ENCODE measurements around the gene ZFP3.
"Not testable (repeated sequence)": the region's sequence is repeated elsewhere in the genome, so short reads cannot be mapped to it uniquely, and the experiment has no call there.

The ZFP3 gene
- total RNA-seq: 5.8 to 10.8 (median 6.9) reads per million in 3 donors

- Histone ChIP-seq H3K27me3 (replicated peaks; ENCODE audit: control insufficient read depth, insufficient read depth, low read length, poor library complexity, severe bottlenecking) (no peaks in the 10 kb centered on the region), H3K27ac (ENCODE audit: insufficient read depth, low read length, poor library complexity, severe bottlenecking) (peak within 1 kb of the TSS; percentile 59), H3K36me3 (ENCODE audit: control insufficient read depth, insufficient read depth, low read length) (no peaks in the 10 kb centered on the region), H3K9me3 (ENCODE audit: control insufficient read depth, low read length) (no peaks in the 10 kb centered on the region), H3K4me1 (ENCODE audit: control insufficient read depth, insufficient read depth, low read length, poor library complexity, severe bottlenecking) (peaks cover 10% of the 10 kb centered on the region), H3K4me3 (ENCODE audit: insufficient read depth, low read depth, low read length, poor library complexity, severe bottlenecking) (peak within 1 kb of the TSS; percentile 65)
- DNase-seq: peak; percentile 45 to 55 (median 53)
Measured at GRCh38 chr17:5078106-5079028, at the start of gene ZFP3. ZFP3 (plus strand) TSS chr17:5078467; CDS start chr17:5091505, 13,038 bp downstream.

GRCh38 chr17:5030168-5030567 lies 48.1 kb upstream of the ZFP3 start:
- H3K27me3 ChIP-seq (replicated peaks; ENCODE audit: control insufficient read depth, insufficient read depth, low read length, poor library complexity, severe bottlenecking); H3K36me3 ChIP-seq (ENCODE audit: control insufficient read depth, insufficient read depth, low read length); H3K27ac ChIP-seq (ENCODE audit: insufficient read depth, low read length, poor library complexity, severe bottlenecking); DNase-seq; H3K9me3 ChIP-seq (ENCODE audit: control insufficient read depth, low read length); H3K4me3 ChIP-seq (ENCODE audit: insufficient read depth, low read depth, low read length, poor library complexity, severe bottlenecking); H3K4me1 ChIP-seq (ENCODE audit: control insufficient read depth, insufficient read depth, low read length, poor library complexity, severe bottlenecking): not testable (repeated sequence)

- Histone ChIP-seq H3K4me3 (ENCODE audit: insufficient read depth, low read depth, low read length, poor library complexity, severe bottlenecking) (peak overlapping the region; percentile 47), H3K4me1 (ENCODE audit: control insufficient read depth, insufficient read depth, low read length, poor library complexity, severe bottlenecking) (peaks cover 10% of the 10 kb centered on the region), H3K36me3 (ENCODE audit: control insufficient read depth, insufficient read depth, low read length) (no peaks in the 10 kb centered on the region), H3K9me3 (ENCODE audit: control insufficient read depth, low read length) (no peaks in the 10 kb centered on the region), H3K27me3 (replicated peaks; ENCODE audit: control insufficient read depth, insufficient read depth, low read length, poor library complexity, severe bottlenecking) (no peaks in the 10 kb centered on the region), H3K27ac (ENCODE audit: insufficient read depth, low read length, poor library complexity, severe bottlenecking) (peak overlapping the region; percentile 64)
- peak; percentile 62 to 72 (median 69) for DNase-seq
Measured at GRCh38 chr17:5031365-5032082, 46.7 kb upstream of the ZFP3 start.

- peaks cover 10% of the 10 kb centered on the region for H3K4me1 ChIP-seq (ENCODE audit: control insufficient read depth, insufficient read depth, low read length, poor library complexity, severe bottlenecking)
- H3K9me3 ChIP-seq (ENCODE audit: control insufficient read depth, low read length): no peaks in the 10 kb centered on the region
- no peaks in the 10 kb centered on the region for H3K27me3 ChIP-seq (replicated peaks; ENCODE audit: control insufficient read depth, insufficient read depth, low read length, poor library complexity, severe bottlenecking)
- no peak for DNase-seq
- H3K4me3 ChIP-seq (ENCODE audit: insufficient read depth, low read depth, low read length, poor library complexity, severe bottlenecking): no peak overlapping the region
- H3K27ac ChIP-seq (ENCODE audit: insufficient read depth, low read length, poor library complexity, severe bottlenecking): no peak overlapping the region
- no peaks in the 10 kb centered on the region for H3K36me3 ChIP-seq (ENCODE audit: control insufficient read depth, insufficient read depth, low read length)
Measured at GRCh38 chr17:5032865-5033264, 45.4 kb upstream of the ZFP3 start.

DNA sequence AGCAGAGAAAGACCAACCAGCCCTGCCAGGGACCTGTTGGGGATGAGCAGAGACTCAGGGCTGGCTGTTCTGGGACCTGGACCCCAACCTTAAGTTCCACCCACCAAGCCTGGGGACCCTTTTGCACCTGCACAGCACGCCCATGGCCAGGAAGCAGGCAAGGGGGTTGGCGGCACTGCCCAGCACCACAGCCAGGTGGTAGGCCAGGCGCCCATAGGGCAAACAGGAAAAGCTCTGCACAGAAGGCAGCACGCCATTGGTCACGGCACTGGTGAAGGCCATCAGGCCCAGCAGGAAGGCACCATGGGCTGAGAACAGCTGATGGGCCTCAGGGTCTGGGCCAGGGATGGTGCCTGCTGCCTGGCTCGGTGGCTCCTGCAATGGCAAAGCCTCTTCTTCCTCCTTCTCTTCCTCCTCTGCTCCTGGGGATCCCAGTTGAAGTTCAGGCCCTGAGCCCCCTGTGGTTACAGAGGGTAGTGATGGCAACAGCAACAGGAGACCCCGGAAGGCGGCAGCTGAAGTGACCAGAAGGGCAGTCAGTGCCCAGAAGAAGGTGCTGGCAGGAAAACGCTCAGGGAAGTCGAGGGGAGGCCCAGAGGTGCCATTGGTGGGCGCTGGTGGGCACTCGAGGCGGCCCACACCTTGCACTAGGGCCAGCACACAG lies 44.8 kb upstream of the ZFP3 start:
- Histone ChIP-seq H3K9me3 (ENCODE audit: control insufficient read depth, low read length) (no peaks in the 10 kb centered on the region), H3K4me3 (ENCODE audit: insufficient read depth, low read depth, low read length, poor library complexity, severe bottlenecking) (no peak overlapping the region), H3K27ac (ENCODE audit: insufficient read depth, low read length, poor library complexity, severe bottlenecking) (no peak overlapping the region), H3K36me3 (ENCODE audit: control insufficient read depth, insufficient read depth, low read length) (no peaks in the 10 kb centered on the region), H3K4me1 (ENCODE audit: control insufficient read depth, insufficient read depth, low read length, poor library complexity, severe bottlenecking) (peaks cover 10% of the 10 kb centered on the region), H3K27me3 (replicated peaks; ENCODE audit: control insufficient read depth, insufficient read depth, low read length, poor library complexity, severe bottlenecking) (no peaks in the 10 kb centered on the region)
- no peak for DNase-seq

DNA sequence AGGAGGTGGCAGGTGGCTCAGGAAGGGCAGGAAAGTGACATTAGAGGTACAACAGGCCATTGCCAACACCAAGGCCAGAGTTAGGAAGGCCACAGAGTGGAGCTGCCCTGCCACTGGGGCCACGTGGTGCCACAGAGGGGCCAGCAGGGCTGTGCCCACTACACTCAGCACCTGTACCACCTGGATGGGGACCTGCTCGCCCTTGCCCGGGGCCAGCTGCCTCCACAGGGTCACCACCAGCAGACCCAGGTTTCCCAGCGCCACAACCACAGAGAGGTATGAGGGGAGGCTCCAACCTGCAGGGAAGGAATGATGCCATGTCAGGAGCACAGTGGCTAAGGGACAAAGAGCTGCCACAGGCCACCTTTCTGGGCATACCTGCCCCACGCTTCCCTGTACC lies 44.2 kb upstream of the ZFP3 start:
- Histone ChIP-seq H3K4me1 (ENCODE audit: control insufficient read depth, insufficient read depth, low read length, poor library complexity, severe bottlenecking) (peaks cover 10% of the 10 kb centered on the region), H3K27me3 (replicated peaks; ENCODE audit: control insufficient read depth, insufficient read depth, low read length, poor library complexity, severe bottlenecking) (no peaks in the 10 kb centered on the region), H3K9me3 (ENCODE audit: control insufficient read depth, low read length) (no peaks in the 10 kb centered on the region), H3K4me3 (ENCODE audit: insufficient read depth, low read depth, low read length, poor library complexity, severe bottlenecking) (no peak overlapping the region), H3K27ac (ENCODE audit: insufficient read depth, low read length, poor library complexity, severe bottlenecking) (no peak overlapping the region), H3K36me3 (ENCODE audit: control insufficient read depth, insufficient read depth, low read length) (no peaks in the 10 kb centered on the region)
- no peak for DNase-seq

- Histone ChIP-seq H3K4me1 (ENCODE audit: control insufficient read depth, insufficient read depth, low read length, poor library complexity, severe bottlenecking) (peaks cover 10% of the 10 kb centered on the region), H3K27me3 (replicated peaks; ENCODE audit: control insufficient read depth, insufficient read depth, low read length, poor library complexity, severe bottlenecking) (no peaks in the 10 kb centered on the region), H3K9me3 (ENCODE audit: control insufficient read depth, low read length) (no peaks in the 10 kb centered on the region), H3K4me3 (ENCODE audit: insufficient read depth, low read depth, low read length, poor library complexity, severe bottlenecking) (no peak overlapping the region), H3K36me3 (ENCODE audit: control insufficient read depth, insufficient read depth, low read length) (no peaks in the 10 kb centered on the region), H3K27ac (ENCODE audit: insufficient read depth, low read length, poor library complexity, severe bottlenecking) (no peak overlapping the region)
- DNase-seq: no peak
Measured at GRCh38 chr17:5034651-5035050, 43.6 kb upstream of the ZFP3 start.

- Histone ChIP-seq H3K4me3 (ENCODE audit: insufficient read depth, low read depth, low read length, poor library complexity, severe bottlenecking) (no peak within 1 kb of the TSS), H3K27ac (ENCODE audit: insufficient read depth, low read length, poor library complexity, severe bottlenecking) (no peak within 1 kb of the TSS), H3K36me3 (ENCODE audit: control insufficient read depth, insufficient read depth, low read length) (no peaks in the 10 kb centered on the region), H3K4me1 (ENCODE audit: control insufficient read depth, insufficient read depth, low read length, poor library complexity, severe bottlenecking) (peaks cover 10% of the 10 kb centered on the region), H3K27me3 (replicated peaks; ENCODE audit: control insufficient read depth, insufficient read depth, low read length, poor library complexity, severe bottlenecking) (no peaks in the 10 kb centered on the region), H3K9me3 (ENCODE audit: control insufficient read depth, low read length) (no peaks in the 10 kb centered on the region)
- DNase-seq: no peak
Measured at GRCh38 chr17:5035315-5035714, 43.0 kb upstream of the ZFP3 start, which contains the start of gene SLC52A1. SLC52A1 (minus strand) TSS chr17:5035426; CDS start chr17:5034606, 820 bp downstream.

GRCh38 chr17:5042157-5043022 lies 35.9 kb upstream of the ZFP3 start:
- Histone ChIP-seq H3K36me3 (ENCODE audit: control insufficient read depth, insufficient read depth, low read length) (no peaks in the 10 kb centered on the region), H3K9me3 (ENCODE audit: control insufficient read depth, low read length) (no peaks in the 10 kb centered on the region), H3K27ac (ENCODE audit: insufficient read depth, low read length, poor library complexity, severe bottlenecking) (peak overlapping the region; percentile 67), H3K4me3 (ENCODE audit: insufficient read depth, low read depth, low read length, poor library complexity, severe bottlenecking) (peak overlapping the region; percentile 37), H3K27me3 (replicated peaks; ENCODE audit: control insufficient read depth, insufficient read depth, low read length, poor library complexity, severe bottlenecking) (no peaks in the 10 kb centered on the region), H3K4me1 (ENCODE audit: control insufficient read depth, insufficient read depth, low read length, poor library complexity, severe bottlenecking) (peaks cover 27% of the 10 kb centered on the region)
- peak in 2 of 3 donors; percentile 11 to 18 for DNase-seq

Measured in effector memory CD4-positive, alpha-beta T cell (primary cell).